B cell (primary cell): ENCODE data around the gene DNAJC2.

Experiments used
- CTCF ChIP-seq: fragments of 200-600 bp; IDR thresholded peaks from one replicate; pipeline ENCODE4 v1.8.0; 2022; ENCODE audit warnings: antibody characterized with exemption, mild to moderate bottlenecking
- EZH2 ChIP-seq: IDR thresholded peaks from 2 replicates; pipeline ENCODE4 v1.6.1; 2012; ENCODE audit warnings: borderline replicate concordance, low read depth, mild to moderate bottlenecking, moderate library complexity, low read length; ENCODE audit not compliant: insufficient read depth, poor library complexity, severe bottlenecking

GRCh38 chr7:103348959-103349358 lies 4.4 kb upstream of the DNAJC2 start:
- no peak for TF ChIP-seq CTCF
- no peak for TF ChIP-seq EZH2
